Measurements from ENCODE around the gene ACTL6B. TPM values are rescaled to one million over a fixed set of nuclear protein-coding genes. Genes with fewer than 3 reads are reported as not detected.

ACTL6B gene
- total and polyA plus RNA-seq, 2 of the 13 experiments (the other 11 are each of a cell fraction or from before 2014, with no cell fraction given), result not detected

GRCh38 chr7:100642534-100642907 lies 13.7 kb downstream of the ACTL6B start:
- ChIA-PET POLR2A (interaction anchor here (0.6 to 2.6 kb wide), 18 partner anchors 9 to 1421 kb away, joined by 3 to 17 read pairs (median 4); partner anchors contain the start of genes ACTL6B, FBXO24, GNB2 and LRCH4), CTCF (ENCODE audit: low intra/inter-chr PET ratio, low total read pairs) (no interaction called here)
- 0% methylated on average over 2 of the region's 11 CpGs for WGBS (ENCODE audit: low lambda C conversion rate)
- Histone ChIP-seq H3K9me3 (ENCODE audit: low read length) (no peaks in the 10 kb centered on the region), H3K27ac (ENCODE audit: extremely low read length, insufficient read depth, low read length) (peak overlapping the region; percentile 88), H3K4me2 (ENCODE audit: low read depth, low read length) (peak overlapping the region; percentile 97), H3K4me3 (replicated peaks in 1 of 3; ENCODE audit: insufficient read depth in 1 of 3, low read depth in 2 of 3, low read length in 3 of 3) (peak overlapping the region; percentile 57 to 84 (median 64)), H2AFZ (ENCODE audit: low read length) (no peak overlapping the region), H4K20me1 (ENCODE audit: insufficient read depth, low read length) (no peaks in the 10 kb centered on the region), H3K79me2 (ENCODE audit: insufficient read depth, low read length) (no peaks in the 10 kb centered on the region), H3K9ac (ENCODE audit: insufficient read depth, low read depth, low read length) (peak overlapping the region; percentile 75), H3K36me3 (replicated peaks in 1 of 2; ENCODE audit: control insufficient read depth in 1 of 2, insufficient read depth in 2 of 2, low read length in 2 of 2) (no peaks in the 10 kb centered on the region), H3K4me1 (ENCODE audit: insufficient read depth, low read length) (peaks cover 41% of the 10 kb centered on the region), H3K27me3 (ENCODE audit: control insufficient read depth in 1 of 2, insufficient read depth in 2 of 2, low read length in 2 of 2) (peaks cover 5 to 17% of the 10 kb centered on the region in 2 experiments; a peak in 4 of 5 replicates)
- ATAC-seq, result peak; percentile 83
- BruUV-seq (replicated peaks), result no TSS peak
- peak; percentile 38 for DNase-seq (ENCODE audit: low spot score)
- in situ Hi-C loops (cut with HindIII; ENCODE audit: extremely low pct_ligation_motif_present, low pct_unique_long_range_greater_than_20kb) (no loop called here), intact Hi-C loops (cut with micrococcal nuclease; ENCODE audit: unreplicated experiment) (loop anchor here (1.0 kb wide), 1 partner anchor 31 kb away; the partner anchor contains the start of gene GNB2)
- FAIRE-seq, result peak; percentile 46
- TF ChIP-seq CTCF (CRISPR knock-in tag; IDR thresholded peaks at IDR 0.05) (no peak), ZBTB4 (CRISPR knock-in tag; IDR thresholded peaks at IDR 0.05; ENCODE audit: borderline replicate concordance) (no peak), PAWR (CRISPR knock-in tag; IDR thresholded peaks at IDR 0.05; ENCODE audit: borderline replicate concordance) (no peak), NFKBIZ (CRISPR knock-in tag; IDR thresholded peaks at IDR 0.05) (no peak), ZNF737 (CRISPR knock-in tag; IDR thresholded peaks at IDR 0.05; ENCODE audit: borderline replicate concordance) (no peak), ZNF572 (CRISPR knock-in tag; IDR thresholded peaks at IDR 0.05) (no peak), DRAP1 (CRISPR knock-in tag; IDR thresholded peaks at IDR 0.05) (peak; percentile 65), XRCC5 (optimal IDR thresholded peaks at IDR 0.05; ENCODE audit: low read length) (peak; percentile 18), CCAR2 (optimal IDR thresholded peaks at IDR 0.05; ENCODE audit: low read depth, low read length) (no peak), ZFY (CRISPR knock-in tag; IDR thresholded peaks at IDR 0.05) (peak; percentile 73), ZSCAN29 (CRISPR knock-in tag; conservative IDR thresholded peaks at IDR 0.05) (no peak), PREB (CRISPR knock-in tag; IDR thresholded peaks at IDR 0.05) (no peak), TAF1 (CRISPR knock-in tag; IDR thresholded peaks at IDR 0.05) (0 out of 2 replicates have a peak, but pooled peaks have one; percentile 37), NFKB2 (CRISPR knock-in tag; IDR thresholded peaks at IDR 0.05; ENCODE audit: borderline replicate concordance) (peak; percentile 58; the same call in 1 of the 2 replicates), MATR3 (CRISPR knock-in tag; IDR thresholded peaks at IDR 0.05) (no peak), HOXA9 (CRISPR knock-in tag; IDR thresholded peaks at IDR 0.05; ENCODE audit: borderline replicate concordance) (no peak), MIXL1 (CRISPR knock-in tag; IDR thresholded peaks at IDR 0.05) (0 out of 2 replicates have a peak, but pooled peaks have one; percentile 17), AGO2 (optimal IDR thresholded peaks at IDR 0.05; ENCODE audit: low read depth, low read length) (no peak), ZMYM4 (CRISPR knock-in tag; IDR thresholded peaks at IDR 0.05) (0 out of 2 replicates have a peak, but pooled peaks have one; percentile 2), SAP130 (CRISPR knock-in tag; IDR thresholded peaks at IDR 0.05; ENCODE audit: low read depth) (peak; percentile 55; the same call in 1 of the 2 replicates)
